HG03097 (cell line): ENCODE data around the gene WNT3.

Source experiments
- ATAC-seq: cut with Tn5 transposase; IDR thresholded peaks from one replicate; pipeline ENCODE4 v1.9.1; 2021; ENCODE audit not compliant: unreplicated experiment, low FRiP score

WNT3 gene

DNA sequence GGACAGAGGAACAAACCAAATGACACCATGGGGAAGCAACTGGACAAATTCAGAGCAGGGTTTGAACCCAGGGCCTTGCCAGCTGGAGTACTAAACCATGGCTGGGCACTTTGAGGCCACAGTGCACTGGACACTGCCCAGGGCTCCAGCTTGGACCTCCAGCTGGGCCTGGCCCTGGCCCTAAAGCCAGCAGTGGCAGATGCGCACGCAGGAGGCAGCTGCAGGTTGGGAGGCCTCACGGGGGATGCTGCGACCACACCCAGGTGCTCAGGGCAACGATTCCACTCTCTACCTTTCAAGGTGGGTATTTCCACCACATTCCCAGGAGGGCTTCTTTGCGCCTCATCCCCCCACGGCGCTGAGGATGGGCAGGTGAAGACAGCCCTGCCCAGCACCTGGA is 28.9 kb downstream of the WNT3 start:
- ATAC-seq: no peak

DNA sequence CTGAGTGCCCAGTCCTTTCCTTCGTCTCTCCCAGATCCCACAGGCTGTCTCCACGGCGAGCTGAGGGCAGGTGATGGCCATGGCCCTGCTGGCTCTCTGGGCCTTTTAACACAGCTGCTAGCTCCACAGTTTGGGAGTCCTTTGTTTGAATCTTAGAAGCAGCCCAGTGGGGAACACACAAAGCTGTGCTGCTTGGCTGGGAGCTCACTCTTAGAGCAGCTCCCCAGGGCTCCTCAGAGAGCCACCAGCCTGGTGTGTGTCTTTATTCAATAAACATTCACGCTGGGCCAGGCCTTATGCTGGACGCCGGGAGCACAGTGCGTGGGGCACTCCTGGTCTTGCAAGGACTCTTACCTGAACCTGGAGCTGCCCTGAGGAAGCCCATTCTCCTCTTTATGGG is 29.7 kb downstream of the WNT3 start:
- no peak for ATAC-seq

DNA sequence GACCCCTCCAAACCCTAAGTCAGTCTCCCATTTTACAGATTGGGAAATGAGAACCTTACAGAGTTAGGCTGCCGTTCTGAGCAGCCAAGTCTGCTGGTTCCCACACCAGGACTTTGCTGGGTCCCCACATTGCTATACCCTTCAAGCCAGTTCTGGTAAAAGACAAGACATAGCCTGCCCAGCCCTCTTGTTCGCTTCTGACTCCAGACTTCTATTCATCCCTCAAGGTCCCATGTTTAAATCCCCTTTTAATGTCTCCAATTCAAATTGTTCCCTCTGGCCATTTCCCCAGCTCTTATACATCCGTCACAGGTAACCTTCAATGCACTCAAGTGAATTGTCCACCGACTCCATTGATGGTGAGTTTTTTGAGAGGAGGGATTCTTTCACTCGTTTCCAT is 30.2 kb downstream of the WNT3 start:
- ATAC-seq: no peak

DNA sequence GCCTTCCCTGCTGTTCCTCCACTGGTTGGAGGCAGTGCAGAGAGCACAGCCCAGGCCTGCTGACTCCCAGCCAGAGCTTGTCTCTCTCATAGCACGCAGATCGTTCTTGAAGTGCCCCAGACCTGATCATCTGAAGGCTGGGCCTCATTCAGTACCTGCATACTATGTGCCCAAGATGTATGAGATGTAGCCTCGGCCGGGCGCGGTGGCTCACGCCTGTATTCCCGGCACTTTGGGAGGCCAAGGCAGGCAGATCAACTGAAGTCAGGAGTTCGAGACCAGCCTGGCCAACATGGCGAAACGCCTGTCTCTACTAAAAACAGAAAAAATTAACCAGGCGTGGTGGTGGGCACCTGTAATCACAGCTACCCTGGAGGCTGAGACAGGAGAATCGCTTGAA is 31.0 kb downstream of the WNT3 start:
- ATAC-seq: no peak

DNA sequence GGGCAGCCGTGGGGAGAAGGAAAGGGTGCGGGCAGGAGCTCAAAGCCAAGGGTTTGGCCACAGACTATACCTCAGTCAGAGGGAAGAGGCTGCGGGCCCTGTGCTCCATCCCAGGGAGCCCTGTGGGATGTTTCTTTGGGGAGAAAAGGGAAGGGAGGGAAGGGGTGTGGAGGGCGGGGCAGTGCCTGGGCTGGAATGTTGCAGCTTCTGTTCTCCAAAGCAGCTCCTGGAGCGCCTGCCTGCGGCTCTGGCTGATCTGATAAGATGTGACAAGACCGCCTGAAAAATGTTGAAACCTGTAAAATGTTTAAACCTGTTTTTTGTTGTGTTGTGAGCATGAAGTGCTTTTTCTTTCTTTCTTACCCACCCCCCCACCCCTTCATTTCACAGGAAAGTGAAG is 32.8 kb downstream of the WNT3 start:
- no peak for ATAC-seq

DNA sequence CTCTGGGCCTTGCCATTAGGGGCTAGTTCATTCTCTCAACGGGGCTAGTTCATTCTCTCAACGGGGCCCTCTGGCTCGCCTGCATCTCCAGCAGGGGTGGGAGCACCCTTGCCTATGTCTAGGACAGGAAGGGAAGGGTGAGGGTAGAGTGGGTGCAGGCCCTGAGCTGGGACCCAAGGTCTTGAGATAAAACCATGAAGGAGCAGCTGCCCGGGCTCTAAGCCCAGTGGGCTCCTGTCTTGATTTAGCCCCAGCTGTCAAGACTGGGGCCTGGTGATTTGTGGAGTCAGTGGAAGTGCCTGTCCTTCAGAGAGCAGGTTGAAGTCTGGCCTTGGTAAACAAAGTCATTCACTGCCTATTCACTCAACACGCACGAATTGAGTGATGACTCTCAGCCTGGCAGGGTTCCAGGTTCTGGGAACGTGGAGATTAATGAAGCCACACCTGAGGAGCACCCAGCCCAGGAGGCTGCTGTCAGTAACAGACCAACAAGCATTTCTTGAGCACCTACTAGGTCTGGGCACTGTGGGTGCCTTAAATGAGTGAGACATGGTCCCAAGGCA is 35.4 kb downstream of the WNT3 start:
- ATAC-seq: no peak

DNA sequence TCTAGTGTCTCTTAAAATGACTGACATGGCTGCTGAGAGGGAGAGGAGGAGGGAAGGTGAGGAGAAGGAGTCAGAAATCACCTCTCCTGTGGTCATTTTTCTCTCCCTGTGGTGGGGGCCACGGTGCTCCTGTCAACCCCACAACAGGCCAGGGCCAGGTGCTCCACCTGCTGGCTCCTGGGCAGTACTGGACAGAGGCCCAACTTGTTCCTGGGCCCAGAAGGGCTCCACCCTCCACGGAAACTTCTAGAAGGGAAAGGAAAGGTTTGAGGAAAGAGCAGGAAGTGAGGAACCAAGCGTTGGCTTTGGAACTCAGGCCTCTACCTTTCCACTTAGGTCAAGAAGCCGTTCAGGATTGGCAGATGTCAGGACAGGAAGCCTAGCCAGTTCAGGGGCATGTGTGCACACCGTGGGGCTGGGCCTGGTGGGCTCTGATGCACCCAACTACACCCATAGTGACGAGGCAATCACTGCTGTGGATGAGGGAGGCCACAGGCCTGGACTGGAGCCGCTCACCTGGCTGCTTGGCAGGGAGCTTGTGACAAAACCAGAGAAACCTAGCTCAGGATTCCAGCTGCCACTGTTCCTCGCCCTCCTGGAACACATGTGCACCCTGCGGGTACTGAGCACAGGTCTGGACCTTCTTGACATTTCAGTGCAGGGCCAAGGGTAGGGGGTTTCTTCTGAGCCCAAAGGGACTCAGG is 36.1 kb downstream of the WNT3 start:
- ATAC-seq: no peak

DNA sequence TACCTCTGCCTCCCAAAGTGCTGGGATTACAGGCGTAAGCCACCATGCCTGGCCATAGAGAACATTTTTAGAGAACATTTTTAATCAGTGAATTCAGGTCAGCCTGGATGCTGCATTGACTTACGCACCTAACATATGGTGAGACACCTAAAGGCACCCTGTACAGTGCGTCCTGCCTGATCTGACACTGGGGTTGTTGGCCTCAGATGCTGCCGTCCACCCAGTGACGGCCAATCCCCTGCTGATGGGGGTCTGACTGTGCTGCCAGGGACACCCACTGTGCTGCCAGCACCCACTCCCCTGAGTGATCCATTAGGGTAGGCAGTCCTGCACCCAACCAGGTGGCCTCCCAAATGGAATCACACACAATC is 38.5 kb downstream of the WNT3 start:
- no peak for ATAC-seq

DNA sequence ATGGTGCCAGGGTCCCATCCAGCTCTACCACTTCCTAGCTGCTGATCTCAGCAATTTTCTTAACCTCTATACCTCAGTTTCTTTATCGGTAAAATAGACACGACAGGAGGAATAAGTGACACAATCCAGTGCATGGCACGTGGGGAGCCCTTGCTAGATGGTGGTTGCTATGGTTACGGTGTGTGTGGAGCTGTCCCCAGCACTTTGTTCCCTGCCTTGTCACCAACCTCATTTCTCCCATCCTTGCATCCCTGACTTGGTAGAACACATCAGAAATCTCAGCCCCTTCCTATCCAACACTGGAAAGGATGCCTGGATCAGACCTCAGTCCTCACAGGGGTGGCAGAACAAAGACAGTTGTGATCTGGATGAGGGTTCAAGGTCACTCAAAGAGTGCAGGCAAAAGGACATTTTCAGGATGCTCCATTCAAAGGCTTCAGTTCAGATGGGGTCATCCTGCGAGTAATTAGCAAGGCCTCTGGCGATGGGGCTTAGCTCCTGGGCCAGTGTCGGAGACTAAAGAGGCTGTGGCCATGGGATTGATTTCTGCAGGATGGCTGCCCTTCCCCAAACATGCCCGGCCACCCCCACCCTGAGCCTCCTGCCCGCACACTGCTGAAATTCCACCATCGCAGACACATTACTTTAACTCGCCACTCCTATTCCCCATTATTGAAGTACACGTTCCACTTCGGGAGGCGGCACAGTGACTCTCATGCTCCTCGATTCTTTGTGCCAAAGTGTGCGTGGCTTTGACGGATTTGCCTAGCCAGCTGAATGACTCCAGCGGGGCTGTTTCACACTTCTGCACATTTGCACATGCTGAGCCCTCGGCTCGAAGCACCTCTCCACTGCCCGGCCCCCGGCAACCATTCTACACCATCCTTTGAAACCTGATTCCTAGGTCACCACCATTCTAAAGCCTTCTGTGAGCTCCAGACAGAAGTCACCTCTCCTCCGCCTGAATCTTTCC is 40.3 kb downstream of the WNT3 start:
- ATAC-seq: no peak

DNA sequence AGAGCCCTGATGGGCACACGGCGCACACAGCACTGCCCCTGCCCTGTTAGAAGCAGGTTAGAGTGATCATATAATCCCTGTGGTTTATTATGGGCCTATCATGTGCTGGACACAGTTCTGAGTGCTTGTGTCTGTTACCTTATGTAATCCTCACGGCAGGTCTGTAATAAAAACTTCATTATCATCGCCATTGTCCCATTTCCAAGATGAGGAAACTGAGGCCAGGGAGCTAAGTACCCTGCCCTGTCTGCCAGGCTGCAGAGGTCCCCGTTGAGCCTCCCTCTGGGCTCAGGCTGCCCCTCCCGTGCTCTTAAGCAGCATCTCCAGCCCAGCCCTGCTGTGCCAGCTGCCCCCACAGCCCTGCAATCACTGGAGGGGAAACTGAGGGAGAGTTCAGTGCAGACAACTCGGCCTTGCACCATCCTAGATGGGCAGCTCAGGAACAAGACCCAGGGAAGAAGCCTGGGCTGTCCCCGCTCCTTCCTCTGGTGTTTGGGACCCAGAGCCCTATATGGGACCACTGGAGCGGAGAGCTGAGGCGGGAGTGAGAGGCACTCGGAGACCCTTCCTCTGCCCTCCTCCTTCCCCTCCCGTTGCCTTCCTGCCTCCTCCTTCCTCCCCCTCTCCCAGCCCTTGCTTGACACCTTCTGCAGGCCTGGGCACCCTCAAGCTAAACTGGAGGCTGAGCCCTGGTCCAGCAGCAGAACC is 42.0 kb downstream of the WNT3 start:
- no peak for ATAC-seq

DNA sequence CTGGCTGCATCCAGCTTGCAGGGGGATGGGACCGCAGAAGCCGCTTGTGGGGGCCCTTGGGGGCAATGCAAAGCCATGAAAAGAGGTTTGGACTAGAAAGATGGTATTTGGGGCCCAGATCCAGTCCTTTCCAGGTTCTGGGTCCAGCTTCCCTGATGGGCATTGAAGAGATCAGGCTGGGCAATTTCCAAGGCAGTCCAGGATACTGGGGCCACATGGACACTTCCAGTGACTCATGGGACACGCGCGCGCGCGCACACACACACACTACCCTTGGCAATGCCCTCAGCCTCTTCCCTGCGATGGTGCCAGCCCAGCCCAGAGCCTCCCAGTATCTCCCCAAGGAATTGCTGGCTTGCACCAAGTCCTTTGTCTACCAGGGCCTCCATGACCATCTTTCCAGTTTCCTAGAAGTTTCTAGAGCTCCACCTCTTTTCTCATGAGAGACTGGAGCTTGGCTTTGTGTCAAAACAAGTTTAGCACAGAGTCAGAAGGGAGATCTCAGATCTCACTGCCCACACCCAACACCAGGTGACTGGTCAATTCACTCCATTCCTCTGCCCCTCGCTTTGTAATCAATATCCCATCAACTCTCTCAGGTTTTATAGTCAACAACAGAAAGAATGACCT is 44.3 kb downstream of the WNT3 start:
- no peak for ATAC-seq

DNA sequence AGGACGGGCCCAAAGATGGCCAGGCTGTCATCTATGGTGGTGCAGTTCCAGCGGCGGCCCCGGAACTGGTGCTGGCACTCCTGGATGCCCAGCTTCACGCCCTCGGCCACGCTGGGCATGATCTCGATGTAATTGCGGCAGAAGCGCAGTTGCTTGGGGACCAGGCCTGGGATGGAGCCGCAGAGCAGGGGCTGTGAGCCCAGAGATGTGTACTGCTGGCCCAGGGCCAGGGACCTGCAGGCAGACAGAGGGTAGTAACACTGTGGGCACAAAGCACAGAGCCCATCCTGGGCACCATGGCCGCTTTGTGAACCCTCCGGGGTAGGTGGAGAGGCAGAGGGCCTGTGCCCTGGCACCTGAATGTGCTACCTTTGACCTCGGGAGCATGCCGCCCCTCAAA is 44.8 kb downstream of the WNT3 start:
- ATAC-seq: no peak

DNA sequence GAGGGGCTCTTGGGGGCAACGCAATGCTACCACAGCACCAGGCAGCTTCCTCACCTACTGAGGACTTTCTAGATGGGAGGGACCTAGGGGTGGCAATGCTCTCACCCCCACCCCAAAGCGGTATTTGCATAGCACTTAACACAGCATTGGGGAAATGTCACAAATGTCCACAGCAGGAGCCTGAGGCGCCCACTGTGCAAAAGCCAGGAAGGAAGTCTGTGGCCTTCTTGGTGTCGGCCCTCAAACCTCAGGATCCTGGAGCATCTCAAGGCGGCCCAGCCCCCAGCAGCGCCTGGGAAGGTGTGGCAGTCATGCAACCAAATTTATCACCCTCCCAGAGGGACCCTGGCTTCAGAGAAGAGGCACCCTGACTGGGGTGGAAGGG is 45.3 kb downstream of the WNT3 start:
- ATAC-seq: no peak

DNA sequence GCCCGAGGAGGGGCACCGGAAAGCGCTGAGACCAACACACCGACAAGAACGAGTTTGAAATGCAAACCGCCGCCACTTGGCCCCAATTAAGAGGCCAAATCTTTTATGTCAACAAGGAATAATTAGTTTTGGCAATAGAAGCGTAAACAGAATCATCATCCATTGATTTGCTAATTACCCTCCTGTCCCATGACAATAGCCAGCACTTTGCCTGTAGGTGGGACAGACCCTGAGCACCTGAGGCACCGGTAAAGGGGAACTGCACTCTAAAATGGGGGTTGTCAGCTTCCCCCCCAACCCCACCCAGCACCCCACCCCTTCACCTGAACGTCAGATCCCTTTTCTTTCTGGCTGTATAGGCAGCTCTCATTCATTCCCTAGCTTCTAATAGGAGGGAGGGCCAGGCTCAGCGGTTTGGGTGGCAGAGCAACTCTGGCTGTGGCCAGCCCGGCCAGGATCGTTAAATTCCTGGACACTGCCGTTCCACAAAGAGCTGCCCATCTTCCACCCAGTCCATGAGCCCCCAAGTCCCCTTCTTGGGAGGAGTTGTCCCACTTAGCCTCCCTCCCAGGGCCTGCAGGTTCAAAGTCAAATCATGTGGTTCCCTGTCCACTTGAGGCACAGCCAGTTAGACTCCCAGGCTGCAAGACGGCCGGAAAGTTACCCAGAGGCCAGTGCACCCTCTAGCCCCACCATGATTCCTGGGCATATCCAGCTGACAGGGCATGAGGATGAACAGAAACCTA is 45.8 kb downstream of the WNT3 start:
- ATAC-seq: no peak

DNA sequence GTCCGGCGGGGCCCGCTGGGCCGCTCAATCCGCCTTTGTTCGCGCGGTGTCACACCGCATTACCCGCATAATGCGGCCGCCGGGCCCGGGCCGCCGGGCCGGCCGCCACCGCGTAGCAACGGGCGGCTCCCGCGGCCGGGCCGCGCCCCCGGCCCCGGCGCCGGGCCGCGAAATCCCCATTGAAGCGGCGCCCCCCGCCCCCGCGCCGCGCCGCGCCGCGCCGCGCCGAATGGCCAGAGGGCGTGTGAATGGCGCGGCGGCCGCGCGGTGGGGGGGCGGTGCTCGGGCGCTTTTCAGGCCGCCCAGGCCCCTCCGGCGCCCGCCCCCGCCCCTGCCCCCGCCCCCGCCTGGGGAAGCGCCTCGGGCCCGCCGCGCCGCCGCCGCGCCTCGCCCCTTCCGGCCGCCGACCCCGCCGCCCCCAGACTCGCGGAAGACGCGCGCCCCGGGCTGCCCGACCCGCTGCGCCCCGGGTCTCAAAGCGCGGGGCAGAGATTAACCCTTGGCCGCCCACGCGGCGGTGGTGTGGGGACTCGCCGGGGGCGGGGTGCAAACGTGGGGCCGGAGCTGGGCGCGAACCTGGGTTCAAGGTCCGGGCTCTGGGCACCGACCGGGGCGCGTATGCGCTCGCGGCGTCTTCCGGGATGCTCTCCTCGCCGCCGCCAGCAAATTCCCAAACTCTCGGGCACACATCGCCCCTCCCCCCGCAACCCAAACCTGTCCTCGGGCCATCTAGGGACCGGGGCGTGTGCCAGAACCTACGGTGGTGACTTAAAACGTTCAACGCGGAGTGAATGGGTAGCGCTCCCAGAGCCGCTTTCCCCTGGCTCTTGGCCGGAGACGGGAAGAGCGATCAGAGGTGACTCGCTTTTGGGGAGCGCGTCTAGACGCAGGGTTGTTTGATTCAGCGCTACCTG is 46.7 kb downstream of the WNT3 start:
- no peak for ATAC-seq

DNA sequence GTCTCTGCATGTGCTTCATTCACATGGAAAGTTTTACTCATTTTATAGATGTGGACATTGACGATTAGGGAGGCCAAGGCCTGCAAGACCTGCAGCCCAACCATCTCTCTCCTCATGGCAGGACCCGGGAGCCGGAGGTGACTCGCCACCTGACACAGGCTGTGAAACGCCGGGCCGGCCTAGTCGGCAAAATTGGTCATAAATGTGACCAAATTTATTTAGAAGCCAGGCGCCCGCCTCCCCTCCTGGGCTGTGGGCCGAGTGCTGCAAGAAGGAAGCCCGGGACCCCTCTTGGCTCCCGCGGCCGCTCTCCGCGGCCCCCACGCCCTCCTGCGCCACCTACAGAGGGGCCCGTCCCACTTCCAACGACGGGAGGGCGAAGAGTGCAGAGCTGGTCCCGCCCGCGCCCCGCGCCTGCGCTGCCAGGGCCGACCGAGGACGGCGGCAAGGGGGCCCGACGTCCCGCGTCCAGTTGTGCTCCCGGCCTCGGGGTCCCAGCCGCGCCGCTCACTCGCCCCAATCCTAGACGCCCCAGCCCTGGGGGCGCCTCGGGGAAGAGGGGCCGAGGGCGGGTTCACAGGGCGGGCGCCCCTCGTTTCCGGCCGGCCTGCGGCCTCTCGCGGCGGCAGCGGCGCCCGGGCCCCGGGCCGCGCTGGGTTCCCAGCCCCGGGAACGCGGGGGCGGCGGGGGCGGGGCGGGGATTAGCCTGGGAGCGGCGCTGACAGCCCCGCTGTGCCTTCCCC is 47.5 kb downstream of the WNT3 start:
- no peak for ATAC-seq

DNA sequence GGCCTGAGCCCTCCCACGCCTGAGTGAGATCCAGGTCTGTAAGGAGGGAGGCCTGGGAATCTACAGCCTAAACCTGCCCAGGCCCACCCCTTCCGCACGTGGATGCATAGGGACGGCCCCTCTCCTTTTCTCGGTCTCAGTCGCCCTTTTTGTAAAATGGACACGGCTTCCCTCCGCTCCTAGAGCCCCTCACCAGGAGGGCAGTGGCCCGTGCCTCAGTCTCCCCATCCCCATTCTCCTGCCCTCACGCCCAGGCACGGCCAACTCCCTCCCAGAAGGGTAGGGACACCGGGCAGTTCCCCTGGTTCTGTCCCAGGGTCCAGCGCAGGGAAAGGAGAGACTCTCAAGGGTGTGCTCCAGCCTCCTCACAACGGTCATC is 48.1 kb downstream of the WNT3 start:
- ATAC-seq: no peak
